Activated naive CD4-positive, alpha-beta T cell treated with anti-CD3 and anti-CD28 coated beads for 36 hours (primary cell): Measurements from ENCODE around the gene SPRR2B. TPM values are rescaled to one million over a fixed set of nuclear protein-coding genes. Genes with fewer than 3 reads are reported as not detected.
"Not testable (repeated sequence)": the region's sequence is repeated elsewhere in the genome, so short reads cannot be mapped to it uniquely, and the experiment has no call there.

Source experiments
- CTCF ChIA-PET: fragments of 350-600 bp; sonication (Branson Sonifier 250); formaldehyde crosslinking; loops from one replicate; lab custom pipeline; 2021; ENCODE audit warnings: antibody characterized with exemption; lab: Charles Lee
- DNase-seq: peaks from one replicate; pipeline ENCODE4 v3.0.0-alpha.2; 2020
- H3K27ac Mint-ChIP-seq: one replicate; pipeline ENCODE4 v1.8.0; 2021; ENCODE audit warnings: mild to moderate bottlenecking, mixed read lengths
- H3K27me3 Mint-ChIP-seq: one replicate; pipeline ENCODE4 v1.8.0; 2021; ENCODE audit warnings: low read depth, mixed read lengths
- H3K36me3 Mint-ChIP-seq: one replicate; pipeline ENCODE4 v1.8.0; 2021; ENCODE audit warnings: low read depth, mixed read lengths
- H3K4me1 Mint-ChIP-seq: one replicate; pipeline ENCODE4 v1.8.0; 2021; ENCODE audit warnings: low read depth, mixed read lengths
- H3K4me3 Mint-ChIP-seq: one replicate; pipeline ENCODE4 v1.8.0; 2021; ENCODE audit warnings: mild to moderate bottlenecking, moderate library complexity, mixed read lengths
- H3K9me3 Mint-ChIP-seq: one replicate; pipeline ENCODE4 v1.8.0; 2021; ENCODE audit warnings: mixed read lengths
- intact Hi-C: fragments of 100-400 bp; cut with micrococcal nuclease; formaldehyde crosslinking; loops from one replicate; pipeline ENCODE4 v1.15.1; 2023
- total RNA-seq, 2 experiments: library from RNA; stranded (reverse); gene quantifications; one replicate each; pipeline ENCODE4 v1.2.3, GENCODE V29; 2021

The SPRR2B gene
- total RNA-seq: not detected

- Mint-ChIP-seq H3K27ac (no peak within 1 kb of the TSS), H3K4me3 (no peak within 1 kb of the TSS), H3K36me3 (no peaks in the 10 kb centered on the region), H3K9me3 (no peaks in the 10 kb centered on the region), H3K4me1 (no peaks in the 10 kb centered on the region), H3K27me3 (peaks cover 3% of the 10 kb centered on the region)
- no peak for DNase-seq
- CTCF ChIA-PET: no interaction called here
- intact Hi-C loops: no loop called here
Measured at GRCh38 chr1:153071511-153071910, at the start of gene SPRR2B. TSS of gene SPRR2B (minus strand) at chr1:153071611. CDS start at chr1:153070839, 772 bp downstream.

- no peak overlapping the region for H3K27ac Mint-ChIP-seq
- H3K27me3 Mint-ChIP-seq: peaks cover 22% of the 10 kb centered on the region
- no peak overlapping the region for H3K4me3 Mint-ChIP-seq
- no peak for DNase-seq
- H3K4me1 Mint-ChIP-seq: no peaks in the 10 kb centered on the region
- intact Hi-C loops: no loop called here
- CTCF ChIA-PET: no interaction called here
- peaks cover 9% of the 10 kb centered on the region for H3K9me3 Mint-ChIP-seq
- H3K36me3 Mint-ChIP-seq: no peaks in the 10 kb centered on the region
Measured at GRCh38 chr1:153120945-153121344, 49.5 kb upstream of the SPRR2B start.

- no peak overlapping the region for H3K4me3 Mint-ChIP-seq
- no peaks in the 10 kb centered on the region for H3K9me3 Mint-ChIP-seq
- DNase-seq: no peak
- H3K27me3 Mint-ChIP-seq: peaks cover 34% of the 10 kb centered on the region
- intact Hi-C loops: no loop called here
- no peaks in the 10 kb centered on the region for H3K4me1 Mint-ChIP-seq
- CTCF ChIA-PET: no interaction called here
- no peak overlapping the region for H3K27ac Mint-ChIP-seq
- H3K36me3 Mint-ChIP-seq: no peaks in the 10 kb centered on the region
Measured at GRCh38 chr1:153119491-153119971, 48.1 kb upstream of the SPRR2B start.

- DNase-seq, H3K36me3 Mint-ChIP-seq, H3K27ac Mint-ChIP-seq, H3K4me3 Mint-ChIP-seq, H3K4me1 Mint-ChIP-seq, CTCF ChIA-PET, intact Hi-C loops, H3K9me3 Mint-ChIP-seq: not testable (repeated sequence)
- peaks cover 30% of the 10 kb centered on the region for H3K27me3 Mint-ChIP-seq
Measured at GRCh38 chr1:153115264-153115663, 43.9 kb upstream of the SPRR2B start.

DNA sequence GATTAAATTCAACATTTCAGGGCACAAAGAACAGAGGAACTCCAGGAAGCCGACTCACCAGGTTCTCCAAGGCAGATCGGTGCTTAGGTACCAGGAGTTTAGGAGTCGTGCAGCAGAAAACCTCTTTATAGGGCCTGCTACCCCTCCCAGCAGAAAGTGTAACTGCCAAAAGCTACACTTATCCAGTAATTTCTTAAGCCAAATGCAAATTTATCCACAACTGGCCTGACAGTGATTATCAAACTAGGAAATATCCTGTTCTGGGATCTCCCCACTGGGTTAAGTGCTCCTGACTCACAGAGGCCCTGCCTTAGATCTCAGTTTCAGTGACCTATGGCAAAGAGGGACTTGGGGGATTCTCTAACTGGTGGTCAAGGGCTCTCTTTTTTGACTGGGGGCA lies 42.0 kb upstream of the SPRR2B start, which contains the start of gene SPRR2F:
Gene SPRR2F (minus strand): TSS at position 101 of the 400 bp plus-strand sequence. CDS start 783 bp downstream, outside the sequence.
- CTCF ChIA-PET: no interaction called here
- DNase-seq: no peak
- H3K36me3 Mint-ChIP-seq: no peaks in the 10 kb centered on the region
- no peaks in the 10 kb centered on the region for H3K4me1 Mint-ChIP-seq
- no peak within 1 kb of the TSS for H3K27ac Mint-ChIP-seq
- H3K9me3 Mint-ChIP-seq: no peaks in the 10 kb centered on the region
- H3K4me3 Mint-ChIP-seq: no peak within 1 kb of the TSS
- peaks cover 21% of the 10 kb centered on the region for H3K27me3 Mint-ChIP-seq
- intact Hi-C loops: no loop called here

DNA sequence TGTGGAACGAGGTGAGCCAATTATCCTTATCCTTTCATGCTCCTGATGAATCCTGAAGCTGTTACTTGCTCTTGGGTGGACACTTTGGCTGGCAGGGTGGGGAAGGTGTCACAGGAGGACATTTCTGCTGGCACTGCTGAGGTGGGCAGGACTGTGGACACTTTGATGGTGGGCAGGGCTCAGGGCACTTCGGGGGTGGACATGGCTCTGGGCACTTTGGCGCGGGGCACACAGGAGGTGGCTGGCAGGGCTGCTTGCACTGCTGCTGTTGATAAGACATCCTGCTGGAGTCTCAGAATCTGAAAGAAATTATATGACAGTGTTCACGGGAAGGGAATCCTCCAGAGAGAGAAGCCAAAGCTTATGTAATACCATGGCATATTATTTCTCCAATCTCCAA lies 41.0 kb upstream of the SPRR2B start:
- CTCF ChIA-PET, H3K4me3 Mint-ChIP-seq, H3K4me1 Mint-ChIP-seq, intact Hi-C loops, DNase-seq, H3K27ac Mint-ChIP-seq, H3K9me3 Mint-ChIP-seq, H3K36me3 Mint-ChIP-seq: not testable (repeated sequence)
- H3K27me3 Mint-ChIP-seq: peaks cover 15% of the 10 kb centered on the region

DNA sequence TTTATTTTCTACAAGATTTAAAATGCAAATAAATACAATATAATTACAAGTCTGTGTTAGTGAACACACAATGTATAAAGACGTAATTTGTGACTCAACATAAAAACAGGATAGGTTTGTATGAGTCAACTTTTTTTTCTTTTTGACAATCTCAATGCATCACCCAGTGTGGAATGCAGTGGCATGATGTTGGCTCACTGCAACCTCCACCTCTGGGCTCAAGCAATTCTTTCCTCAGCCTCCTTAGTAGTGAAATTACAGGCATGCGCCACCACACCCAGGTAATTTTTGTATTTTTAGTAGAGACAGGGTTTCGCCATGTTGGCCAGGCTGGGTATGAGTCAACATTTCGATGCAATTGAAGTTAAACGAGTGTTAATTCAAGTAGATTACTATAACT lies 28.8 kb upstream of the SPRR2B start:
- CTCF ChIA-PET: no interaction called here
- H3K27me3 Mint-ChIP-seq: peaks cover 22% of the 10 kb centered on the region

GRCh38 chr1:153099461-153100045 lies 28.1 kb upstream of the SPRR2B start:
- H3K27ac Mint-ChIP-seq: no peak overlapping the region
- no peaks in the 10 kb centered on the region for H3K9me3 Mint-ChIP-seq
- CTCF ChIA-PET: no interaction called here
- H3K4me1 Mint-ChIP-seq: no peaks in the 10 kb centered on the region
- peaks cover 22% of the 10 kb centered on the region for H3K27me3 Mint-ChIP-seq
- intact Hi-C loops: no loop called here
- DNase-seq: no peak
- no peaks in the 10 kb centered on the region for H3K36me3 Mint-ChIP-seq
- no peak overlapping the region for H3K4me3 Mint-ChIP-seq

More for the DNA sequence above, 28.8 kb upstream of the SPRR2B start:
- Mint-ChIP-seq H3K36me3 (no peaks in the 10 kb centered on the region), H3K27ac (no peak overlapping the region), H3K4me3 (no peak overlapping the region), H3K9me3 (peaks cover 2% of the 10 kb centered on the region), H3K4me1 (no peaks in the 10 kb centered on the region)
- intact Hi-C loops: no loop called here
- DNase-seq: no peak

DNA sequence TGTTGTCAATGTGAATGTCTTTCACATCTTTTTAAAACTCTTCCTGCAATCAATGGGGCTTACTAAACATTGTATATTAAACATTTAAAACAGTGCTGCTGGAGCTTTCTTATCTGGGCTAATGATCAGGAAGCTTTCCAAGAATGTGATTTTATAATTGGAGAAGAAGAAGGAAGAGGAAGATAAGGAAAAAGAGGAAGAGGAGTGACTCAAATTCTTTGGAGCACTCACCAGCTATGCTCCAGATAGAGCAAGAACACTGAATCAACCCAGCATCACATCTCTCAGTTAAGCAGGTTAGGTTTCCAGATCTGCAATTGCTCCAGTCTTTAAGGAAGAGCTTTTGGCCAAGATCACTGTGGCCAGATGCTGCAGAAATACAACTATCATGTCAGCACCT lies 24.4 kb upstream of the SPRR2B start:
- CTCF ChIA-PET: no interaction called here
- Mint-ChIP-seq H3K9me3 (no peaks in the 10 kb centered on the region), H3K4me1 (no peaks in the 10 kb centered on the region), H3K4me3 (no peak overlapping the region), H3K36me3 (no peaks in the 10 kb centered on the region), H3K27me3 (peaks cover 12% of the 10 kb centered on the region), H3K27ac (no peak overlapping the region)
- intact Hi-C loops: no loop called here
- no peak for DNase-seq

DNA sequence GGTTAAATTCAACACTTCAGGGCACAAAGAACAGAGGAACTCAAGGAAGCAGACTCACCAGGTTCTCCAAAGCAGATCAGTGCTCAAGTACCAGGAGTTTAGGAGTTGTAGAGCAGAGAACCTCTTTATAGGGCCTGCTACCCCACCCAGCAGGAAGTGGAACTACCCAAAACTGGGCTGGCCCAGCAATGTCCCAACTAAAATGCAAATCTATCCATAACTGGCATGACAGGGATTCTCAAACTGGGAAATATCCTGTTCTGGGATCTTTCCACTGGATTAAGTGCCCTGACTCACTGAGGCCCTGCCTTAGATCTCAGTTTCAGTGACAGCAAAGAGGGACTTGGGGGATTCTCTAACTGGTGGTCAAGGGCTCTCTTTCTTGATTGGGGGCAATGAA lies 23.0 kb upstream of the SPRR2B start, which contains the start of gene SPRR2E:
Gene SPRR2E (minus strand): TSS at position 101 of the 400 bp plus-strand sequence. CDS start 775 bp downstream, outside the sequence.
- Mint-ChIP-seq H3K4me3 (no peak within 1 kb of the TSS), H3K27me3 (peaks cover 11% of the 10 kb centered on the region), H3K9me3 (no peaks in the 10 kb centered on the region), H3K36me3 (no peaks in the 10 kb centered on the region), H3K4me1 (no peaks in the 10 kb centered on the region), H3K27ac (no peak within 1 kb of the TSS)
- intact Hi-C loops: no loop called here
- no peak for DNase-seq
- CTCF ChIA-PET: no interaction called here

GRCh38 chr1:153087652-153088051 lies 16.2 kb upstream of the SPRR2B start:
- intact Hi-C loops: no loop called here
- Mint-ChIP-seq H3K36me3 (no peaks in the 10 kb centered on the region), H3K4me1 (no peaks in the 10 kb centered on the region), H3K27me3 (peaks cover 9% of the 10 kb centered on the region), H3K9me3 (no peaks in the 10 kb centered on the region), H3K27ac (no peak overlapping the region), H3K4me3 (no peak overlapping the region)
- CTCF ChIA-PET: no interaction called here
- DNase-seq: no peak

- CTCF ChIA-PET: no interaction called here
- Mint-ChIP-seq H3K9me3 (peaks cover 5% of the 10 kb centered on the region), H3K4me1 (no peaks in the 10 kb centered on the region), H3K27ac (no peak overlapping the region), H3K27me3 (peaks cover 9% of the 10 kb centered on the region), H3K4me3 (no peak overlapping the region), H3K36me3 (no peaks in the 10 kb centered on the region)
- no peak for DNase-seq
- intact Hi-C loops: no loop called here
Measured at GRCh38 chr1:153081736-153082135, 10.3 kb upstream of the SPRR2B start.
